GM18526 (cell line): ENCODE data around the gene NMRK1.

Experiments used
- POLR2A ChIP-seq: IDR thresholded peaks from 3 replicates; pipeline ENCODE4 v1.6.1; 2011; ENCODE audit not compliant: insufficient read length; ENCODE audit errors: extremely low read depth

Gene NMRK1

GRCh38 chr9:75085640-75086039 lies 2.3 kb downstream of the NMRK1 start:
- TF ChIP-seq POLR2A = no peak

GRCh38 chr9:75084081-75084672 lies 3.8 kb downstream of the NMRK1 start:
- TF ChIP-seq POLR2A = no peak

DNA sequence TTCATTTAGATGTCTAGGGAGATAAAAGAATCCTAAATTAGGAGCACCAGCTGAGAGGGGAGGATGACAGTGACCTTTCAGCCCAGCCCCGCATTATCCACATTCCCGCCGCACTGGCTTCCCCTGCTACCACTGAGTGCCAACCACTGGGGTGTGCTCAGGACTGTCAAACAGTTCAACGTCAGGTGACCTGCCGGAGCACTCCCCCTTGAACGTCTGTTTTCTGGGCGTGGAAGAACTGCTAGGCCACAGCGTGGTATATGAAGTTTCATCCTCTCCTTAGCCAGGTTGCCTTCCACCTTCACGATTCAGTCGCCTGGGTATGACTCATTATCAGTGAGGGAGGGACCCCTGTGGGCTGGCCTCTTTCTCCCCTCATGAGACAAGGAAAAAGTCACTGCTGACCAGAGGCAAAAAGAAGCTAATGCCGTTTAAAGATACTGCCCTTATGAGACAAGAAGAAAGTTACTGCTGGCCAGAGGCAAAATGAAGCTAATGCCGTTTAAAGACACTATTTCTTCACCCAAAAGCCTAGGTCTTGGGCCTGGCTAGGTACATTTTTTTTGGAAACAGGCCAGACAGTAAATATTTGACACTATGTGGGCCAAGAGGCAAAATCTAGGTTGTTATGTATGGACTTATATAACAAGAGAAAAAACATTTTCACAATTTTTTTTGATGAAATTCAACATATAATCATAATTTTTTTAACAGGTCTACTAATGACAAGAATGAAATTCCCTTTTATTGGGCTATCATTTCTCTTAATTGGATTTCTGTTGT lies 4.6 kb downstream of the NMRK1 start:
- TF ChIP-seq POLR2A = no peak

DNA sequence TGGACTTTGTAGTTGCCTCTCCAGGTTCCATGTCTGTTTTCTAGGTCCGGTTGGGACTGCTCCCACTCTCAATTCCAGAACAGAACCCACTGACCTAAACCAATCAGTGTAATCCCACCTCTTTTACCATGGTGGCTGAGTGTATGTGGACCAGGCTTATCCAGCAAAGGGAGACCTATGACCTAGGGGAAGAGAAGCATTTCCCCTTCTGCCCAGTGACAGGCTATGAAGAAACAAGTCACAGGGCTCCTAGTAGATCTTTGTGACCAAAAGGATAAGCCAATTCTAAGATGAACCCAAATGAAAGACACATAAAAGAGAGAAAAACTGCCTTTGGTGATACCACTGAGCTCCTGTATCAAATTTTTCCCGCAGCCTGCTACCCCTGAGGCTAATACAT lies 6.3 kb downstream of the NMRK1 start:
- TF ChIP-seq POLR2A = no peak

GRCh38 chr9:75072895-75073294 lies 15.1 kb downstream of the NMRK1 start:
- no peak for TF ChIP-seq POLR2A

GRCh38 chr9:75071530-75072122 lies 16.3 kb downstream of the NMRK1 start:
- TF ChIP-seq POLR2A = no peak

DNA sequence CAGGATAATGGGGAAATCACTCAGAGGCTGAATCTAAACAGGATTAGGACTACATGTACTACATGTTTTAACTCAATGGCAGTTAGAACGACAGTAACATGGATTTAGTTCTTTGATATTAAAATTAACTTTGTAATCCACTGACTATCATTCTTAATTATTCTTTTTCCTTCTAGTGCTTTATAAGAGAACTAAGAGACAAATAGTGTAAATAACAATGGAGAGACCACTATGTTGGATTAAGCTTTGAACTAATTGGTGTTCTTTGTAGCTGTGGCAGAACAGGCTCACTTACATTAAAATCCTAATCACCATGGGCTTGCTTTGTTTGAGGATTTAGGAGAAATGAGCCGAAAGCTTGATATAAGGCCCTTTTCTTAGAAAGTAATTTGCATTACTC lies 18.8 kb downstream of the NMRK1 start:
- TF ChIP-seq POLR2A = no peak

GRCh38 chr9:75067894-75068293 lies 20.1 kb downstream of the NMRK1 start:
- TF ChIP-seq POLR2A = no peak

- TF ChIP-seq POLR2A = no peak
Measured at GRCh38 chr9:75065510-75065909, 22.4 kb downstream of the NMRK1 start.

DNA sequence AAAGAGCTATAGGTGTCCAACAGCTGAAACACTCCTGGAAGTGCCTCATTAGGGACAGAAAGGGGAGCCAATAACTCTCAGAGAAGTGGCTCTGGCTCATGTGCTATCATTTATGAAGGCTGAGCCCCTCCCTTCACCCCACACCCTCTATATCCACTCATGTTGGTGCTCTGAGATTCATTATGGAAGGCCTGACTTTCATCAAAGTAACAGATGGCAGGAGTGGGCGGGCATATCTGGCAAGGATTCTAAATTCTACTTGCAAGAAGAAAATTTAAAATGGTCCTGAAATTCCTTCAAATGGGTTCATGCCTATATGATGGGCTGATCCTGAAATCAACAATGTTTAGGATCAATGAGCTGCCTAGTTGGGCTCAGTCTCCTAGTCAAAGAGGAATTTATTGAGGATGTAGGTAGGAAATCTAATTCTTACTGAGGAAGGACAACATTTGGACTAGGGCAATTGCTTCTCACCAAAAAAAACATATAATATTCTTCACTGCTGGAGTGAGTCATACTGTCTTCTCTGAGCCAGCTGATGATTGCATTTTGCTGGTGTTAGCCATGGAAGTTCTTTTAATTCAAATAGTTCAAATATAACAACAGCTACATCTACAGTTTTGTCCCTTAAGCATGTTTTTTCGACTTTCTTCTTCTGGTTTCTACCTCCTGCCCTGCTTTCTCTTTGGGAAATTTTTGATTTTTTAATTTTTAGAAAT lies 23.5 kb downstream of the NMRK1 start:
- no peak for TF ChIP-seq POLR2A

DNA sequence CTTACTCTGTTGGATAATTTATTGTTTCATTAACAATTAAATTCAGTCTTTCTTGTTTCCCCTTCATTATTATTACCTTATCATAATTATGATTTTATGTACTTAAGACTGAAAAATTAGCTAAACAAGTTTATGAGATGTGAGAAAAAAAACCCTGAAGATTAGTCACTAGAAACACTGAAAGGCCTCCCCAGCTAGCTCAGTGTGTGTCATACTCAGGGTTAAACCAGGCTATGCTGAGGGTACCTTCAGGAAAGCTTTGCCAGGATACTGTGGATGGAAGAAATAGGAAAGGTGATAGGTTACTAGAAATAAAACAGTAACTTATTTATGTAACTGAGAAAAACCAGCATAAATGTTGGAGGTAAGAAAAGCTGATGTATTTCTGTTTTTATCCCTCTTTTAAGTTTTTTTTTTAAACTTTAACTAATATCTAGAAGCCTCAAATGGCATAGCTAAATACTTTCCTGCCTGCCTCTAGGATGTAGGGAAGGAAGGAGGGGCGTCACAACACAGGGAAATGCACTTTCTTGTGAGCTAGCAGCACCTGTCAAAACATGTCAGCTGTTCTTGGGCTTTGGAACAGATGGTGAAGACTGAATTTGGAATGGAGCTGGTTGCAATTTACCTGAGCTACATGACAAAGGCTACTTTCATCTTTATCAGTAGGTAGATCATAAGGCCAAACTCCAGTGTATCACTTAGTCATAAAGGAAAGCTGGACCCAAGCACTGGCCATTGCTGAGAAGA lies 24.2 kb downstream of the NMRK1 start:
- TF ChIP-seq POLR2A = no peak

DNA sequence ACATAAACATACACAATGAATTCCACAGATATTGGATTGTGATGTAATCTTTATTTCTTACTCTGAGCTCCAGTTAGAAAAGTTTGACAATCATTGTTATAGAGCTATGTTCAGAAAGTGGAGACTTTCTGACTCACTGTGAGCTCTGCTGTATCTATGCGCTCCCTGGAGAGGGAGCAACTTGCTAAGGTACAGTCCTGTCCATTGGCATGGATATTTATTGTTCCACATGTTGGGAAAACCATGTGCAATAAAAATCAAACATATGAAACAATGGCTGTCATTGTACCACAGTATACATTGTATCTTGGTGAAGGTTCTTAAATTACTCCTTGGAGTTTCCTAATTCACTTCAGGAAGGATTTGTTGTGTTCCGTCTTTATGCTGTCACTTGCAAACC lies 26.8 kb downstream of the NMRK1 start:
- no peak for TF ChIP-seq POLR2A

- no peak for TF ChIP-seq POLR2A
Measured at GRCh38 chr9:75054368-75055001, 33.5 kb downstream of the NMRK1 start.

- TF ChIP-seq POLR2A = no peak
Measured at GRCh38 chr9:75053869-75054268, 34.1 kb downstream of the NMRK1 start.

- no peak for TF ChIP-seq POLR2A
Measured at GRCh38 chr9:75051285-75051684, 36.7 kb downstream of the NMRK1 start.
